ENCODE measurements around the gene THBS3.
"Not testable (repeated sequence)": the region's sequence is repeated elsewhere in the genome, so short reads cannot be mapped to it uniquely, and the experiment has no call there.

THBS3 gene

DNA sequence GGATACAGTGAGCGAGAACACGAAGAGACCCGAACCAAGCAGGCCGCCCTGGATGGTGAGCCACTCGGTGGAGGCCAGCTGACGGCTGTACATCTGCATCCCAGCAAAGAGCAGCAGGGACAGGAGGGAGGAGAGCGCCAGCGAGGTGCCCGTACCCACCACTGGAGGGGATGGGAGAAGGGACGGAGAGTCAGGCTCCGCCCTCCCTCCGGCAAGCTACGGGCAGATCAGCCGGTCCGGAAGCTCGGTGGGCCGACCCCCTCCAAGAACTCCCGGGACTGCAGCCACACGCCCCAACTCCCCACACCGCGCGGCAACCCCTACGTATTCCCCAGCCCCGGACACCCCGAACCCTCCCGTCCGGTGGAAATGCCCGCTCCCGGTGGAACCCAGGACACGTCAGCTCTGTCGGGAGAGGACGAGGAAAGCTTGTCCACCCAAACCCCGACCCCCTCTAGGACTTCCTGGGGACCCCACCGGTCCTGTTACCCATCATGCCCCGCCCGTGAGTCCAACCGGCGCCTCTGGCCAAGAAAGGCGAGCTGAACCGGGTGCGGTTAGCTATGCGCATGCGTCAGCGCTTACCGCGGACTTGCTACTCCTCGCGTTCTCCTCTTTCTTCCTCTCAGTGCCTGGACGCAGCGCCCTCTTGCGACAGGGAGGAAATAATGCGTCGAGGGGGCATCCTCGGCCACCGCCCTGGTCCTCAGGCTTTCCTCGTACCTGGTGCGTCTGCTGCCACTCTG is 34.8 kb downstream of the THBS3 start, which contains the start of gene KRTCAP2:
Gene KRTCAP2 (minus strand): TSS at position 573 of the 746 bp plus-strand sequence. CDS start 80 bp downstream, at position 493.
- peak; percentile 96 to 97 for DNase-seq

GRCh38 chr1:155171836-155172731 is 35.6 kb downstream of the THBS3 start:
- DNase-seq: no peak

DNA sequence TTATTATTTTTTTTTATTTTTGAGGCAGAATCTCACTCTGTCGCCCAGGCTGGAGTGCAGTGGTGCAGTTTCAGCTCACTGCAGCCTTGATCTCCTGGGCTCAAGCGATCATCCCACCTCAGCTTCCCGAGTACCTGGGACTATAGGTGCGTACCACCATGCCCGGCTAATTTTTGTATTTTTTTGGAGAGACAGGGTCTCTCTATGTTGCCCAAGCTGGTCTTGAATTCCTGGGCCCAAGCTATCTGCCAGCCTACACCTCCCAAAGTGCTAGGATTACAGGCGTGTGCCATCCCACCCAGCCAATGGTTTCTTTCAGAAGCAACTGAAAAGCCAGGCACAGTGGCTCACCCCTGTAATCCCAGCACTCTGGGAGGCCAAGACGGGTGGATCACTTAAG is 36.9 kb downstream of the THBS3 start:
- no peak for DNase-seq

DNA sequence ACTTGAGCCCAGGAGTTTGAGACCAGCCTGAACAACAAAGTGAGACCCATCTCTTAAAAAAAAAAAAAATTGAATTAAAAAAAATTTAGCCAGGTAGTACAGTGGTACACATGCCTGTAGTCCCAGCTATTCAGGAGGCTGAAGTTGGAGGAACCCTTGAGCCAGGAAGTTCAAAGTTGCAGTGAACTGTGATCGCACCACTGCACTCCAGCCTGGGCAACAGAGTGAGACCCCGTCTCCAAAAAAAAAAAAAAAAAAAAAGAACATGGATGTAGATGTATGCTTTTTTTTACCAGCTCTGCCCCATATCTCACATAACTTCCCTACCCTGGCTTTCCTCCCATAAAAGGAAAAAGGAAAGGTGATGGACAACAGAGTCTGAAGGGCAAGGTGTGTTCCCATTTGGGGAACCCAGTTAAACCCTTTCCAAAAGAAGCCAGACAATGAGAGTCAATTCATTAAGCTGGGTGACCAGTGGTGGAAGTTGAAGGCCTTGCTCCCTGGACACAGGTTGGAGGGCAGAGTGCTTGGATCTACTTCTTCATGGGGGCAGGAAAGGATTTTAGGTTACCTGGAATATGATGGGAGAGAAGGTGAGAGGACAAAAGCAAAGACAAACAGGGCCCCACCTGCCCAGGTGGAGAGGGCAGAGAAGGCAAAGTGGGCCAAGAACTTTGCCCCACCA is 37.5 kb downstream of the THBS3 start:
- DNase-seq: no peak

DNA sequence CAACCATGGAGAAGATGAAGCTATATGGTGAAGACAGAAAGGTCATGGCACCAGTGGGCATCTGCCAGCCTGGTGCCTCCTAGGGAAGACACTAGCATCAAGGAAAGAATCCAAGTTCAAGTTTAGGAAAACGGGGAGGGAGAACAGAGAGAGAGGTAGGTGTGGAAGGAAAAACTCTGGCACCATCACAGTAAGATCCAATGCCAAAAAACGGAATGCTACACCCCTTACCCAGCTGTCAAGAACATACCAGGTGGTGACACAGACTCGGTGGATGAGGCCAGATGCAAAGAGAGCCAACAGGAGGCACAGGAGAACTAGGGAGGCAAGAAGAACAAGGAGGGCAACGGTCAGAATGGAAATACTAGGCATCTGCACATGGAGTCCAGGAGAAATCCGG is 38.2 kb downstream of the THBS3 start:
- DNase-seq: no peak

- no peak for DNase-seq
Observed at GRCh38 chr1:155168456-155169210, 39.1 kb downstream of the THBS3 start.

GRCh38 chr1:155168105-155168445 is 39.6 kb downstream of the THBS3 start:
- not testable (repeated sequence) for DNase-seq

GRCh38 chr1:155167166-155168104 is 40.3 kb downstream of the THBS3 start:
- peak; percentile 86 to 87 for DNase-seq

- no peak for DNase-seq
Observed at GRCh38 chr1:155166471-155167165, 41.1 kb downstream of the THBS3 start.

DNA sequence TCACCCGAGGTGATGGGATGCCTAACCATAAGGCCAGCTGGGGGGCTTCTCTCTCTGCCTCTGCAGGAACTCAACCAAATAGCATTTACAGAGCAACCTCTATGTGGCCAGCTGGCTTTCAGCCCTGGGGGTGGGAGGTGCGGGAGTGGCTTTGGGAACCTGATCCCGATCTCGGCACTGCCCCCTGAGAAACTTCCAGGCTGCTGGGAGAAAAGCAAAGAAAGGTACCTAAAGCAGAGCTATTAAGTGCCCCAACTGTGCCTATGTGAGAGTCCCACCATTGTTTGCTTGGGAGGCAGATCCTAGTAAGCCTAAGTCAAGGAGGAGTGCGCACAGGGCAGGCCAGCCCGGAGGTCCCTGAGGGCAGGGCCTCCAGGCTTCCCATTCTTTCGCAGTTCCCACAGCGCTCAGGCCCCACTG is 41.6 kb downstream of the THBS3 start:
- no peak for DNase-seq

- DNase-seq: not testable (repeated sequence)
Observed at GRCh38 chr1:155164625-155165024, 43.1 kb downstream of the THBS3 start.

DNA sequence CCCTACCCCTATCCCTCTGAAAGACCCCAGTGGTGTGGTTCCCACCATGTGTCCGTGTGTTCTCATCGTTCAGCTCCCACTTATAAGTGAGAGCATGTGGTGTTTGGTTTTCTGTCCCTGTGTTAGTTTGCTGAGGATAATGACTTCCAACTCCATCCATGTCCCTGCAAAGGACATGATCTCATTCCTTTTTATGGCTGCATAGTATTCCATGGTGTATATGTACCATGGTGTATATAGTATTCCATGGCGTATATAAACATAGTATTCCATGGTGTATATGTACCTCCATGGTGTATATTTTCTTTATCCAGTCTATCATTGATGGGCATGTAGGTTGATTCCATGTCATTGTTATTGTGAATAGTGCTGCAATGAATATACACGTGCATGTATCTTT is 43.9 kb downstream of the THBS3 start:
- DNase-seq: not testable (repeated sequence)

GRCh38 chr1:155162631-155163030 is 45.1 kb downstream of the THBS3 start:
- DNase-seq: not testable (repeated sequence)

DNA sequence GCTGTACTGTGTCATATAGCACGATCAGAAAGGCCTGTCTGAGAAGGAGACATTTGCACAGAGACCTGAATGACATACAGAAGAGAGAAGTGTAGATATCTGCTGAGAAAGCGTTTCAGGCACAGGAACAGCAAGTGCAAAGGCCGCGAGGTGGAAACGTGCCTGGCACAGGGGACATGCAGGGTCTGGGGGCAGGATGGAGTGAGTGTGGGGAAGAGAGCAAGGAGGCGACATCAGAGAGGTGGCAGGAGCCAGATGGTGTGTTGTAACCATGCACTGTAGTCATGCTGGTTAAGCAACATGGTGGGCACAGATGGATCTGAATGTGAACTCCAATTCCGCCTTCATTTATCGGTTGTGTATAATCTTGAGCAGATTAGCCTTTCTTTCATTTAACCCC is 47.6 kb downstream of the THBS3 start:
- no peak for DNase-seq

GRCh38 chr1:155158991-155159390 is 48.7 kb downstream of the THBS3 start:
- DNase-seq: no peak

GRCh38 chr1:155155996-155156643 is 51.6 kb downstream of the THBS3 start:
- not testable (repeated sequence) for DNase-seq
